HFFc6 (cell line): Measurements from ENCODE around the gene C11orf21. TPM values are rescaled to one million over a fixed set of nuclear protein-coding genes. Genes with fewer than 3 reads are reported as not detected.

Experiments
- DNase-seq: peaks from one replicate; pipeline ENCODE4 v3.0.0-alpha.2; 2018
- H3K27ac Mint-ChIP-seq: 2 replicates; pipeline ENCODE4 v1.8.0; 2020; ENCODE audit warnings: mild to moderate bottlenecking, mixed read lengths
- H3K27me3 Mint-ChIP-seq: 2 replicates; pipeline ENCODE4 v1.8.0; 2021; ENCODE audit warnings: mild to moderate bottlenecking, moderate library complexity, mixed read lengths; ENCODE audit not compliant: insufficient read depth
- H3K36me3 Mint-ChIP-seq: 2 replicates; pipeline ENCODE4 v1.8.0; 2021; ENCODE audit warnings: low read depth, mixed read lengths
- H3K4me1 Mint-ChIP-seq: 2 replicates; pipeline ENCODE4 v1.8.0; 2020; ENCODE audit warnings: low read depth, mixed read lengths
- H3K4me3 Mint-ChIP-seq: 2 replicates; pipeline ENCODE4 v1.8.0; 2020; ENCODE audit warnings: mild to moderate bottlenecking, moderate library complexity, mixed read lengths
- H3K9me3 Mint-ChIP-seq: 2 replicates; pipeline ENCODE4 v1.8.0; 2020; ENCODE audit warnings: mild to moderate bottlenecking, mixed read lengths
- CTCF ChIP-seq: fragments of 200-600 bp; sonication (generic); IDR thresholded peaks from 2 replicates; pipeline ENCODE4 v1.5.0; 2021; ENCODE audit warnings: antibody characterized with exemption, mild to moderate bottlenecking
- total RNA-seq, 6 experiments: library from RNA; stranded (reverse); fragmentation: NEBNext Ultra II Directional; extraction: Animal tissue kit (Norgen Biotek cat#: 25700); gene quantifications; 2 replicates in 1 of 6; 3 replicates in 5 of 6; pipeline ENCODE4 v1.2.3, GENCODE V29; 2021

Gene C11orf21
- total RNA-seq, 6 experiments from 2014 or later, result not detected

DNA sequence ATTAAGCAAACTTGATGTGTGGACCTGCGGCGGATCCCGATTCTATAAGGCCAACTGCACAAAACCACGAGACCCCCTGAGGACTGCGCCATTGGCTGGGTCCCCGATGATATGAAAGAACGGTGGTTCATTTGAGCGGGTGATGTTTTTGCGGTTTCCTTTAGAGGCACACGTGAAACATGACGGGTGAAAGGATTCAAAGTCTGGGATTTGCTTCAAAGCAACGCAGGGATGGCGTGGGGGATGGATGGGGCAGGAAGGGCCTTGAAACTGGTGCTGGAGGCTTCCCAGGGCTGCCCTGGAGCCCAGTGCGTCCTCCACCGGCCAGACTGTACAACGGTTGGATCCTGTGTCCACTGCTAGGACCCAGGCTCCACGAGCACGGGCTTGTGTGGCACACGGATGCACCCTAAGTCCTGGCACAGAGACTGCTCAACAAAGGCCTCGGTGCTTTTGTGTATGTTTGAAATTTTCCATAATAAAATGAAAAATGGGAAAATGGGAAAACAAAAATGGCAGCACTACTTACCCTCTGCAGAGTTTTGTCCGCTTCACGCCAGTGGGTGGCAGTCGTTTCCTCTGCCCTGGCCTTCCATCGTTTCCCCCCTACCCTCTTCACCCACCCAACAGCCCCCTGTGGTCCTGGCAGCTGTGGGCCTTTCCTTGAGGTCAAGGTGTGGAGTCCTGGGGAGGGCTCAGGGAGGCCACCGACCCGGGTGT, 35.0 kb downstream of the C11orf21 start:
- no peaks in the 10 kb centered on the region for H3K9me3 Mint-ChIP-seq
- peaks cover 12% of the 10 kb centered on the region for H3K27me3 Mint-ChIP-seq
- H3K36me3 Mint-ChIP-seq, result no peaks in the 10 kb centered on the region
- no peak overlapping the region for H3K27ac Mint-ChIP-seq
- no peak overlapping the region for H3K4me3 Mint-ChIP-seq
- H3K4me1 Mint-ChIP-seq, result no peaks in the 10 kb centered on the region
- DNase-seq, result no peak
- TF ChIP-seq CTCF, result no peak

DNA sequence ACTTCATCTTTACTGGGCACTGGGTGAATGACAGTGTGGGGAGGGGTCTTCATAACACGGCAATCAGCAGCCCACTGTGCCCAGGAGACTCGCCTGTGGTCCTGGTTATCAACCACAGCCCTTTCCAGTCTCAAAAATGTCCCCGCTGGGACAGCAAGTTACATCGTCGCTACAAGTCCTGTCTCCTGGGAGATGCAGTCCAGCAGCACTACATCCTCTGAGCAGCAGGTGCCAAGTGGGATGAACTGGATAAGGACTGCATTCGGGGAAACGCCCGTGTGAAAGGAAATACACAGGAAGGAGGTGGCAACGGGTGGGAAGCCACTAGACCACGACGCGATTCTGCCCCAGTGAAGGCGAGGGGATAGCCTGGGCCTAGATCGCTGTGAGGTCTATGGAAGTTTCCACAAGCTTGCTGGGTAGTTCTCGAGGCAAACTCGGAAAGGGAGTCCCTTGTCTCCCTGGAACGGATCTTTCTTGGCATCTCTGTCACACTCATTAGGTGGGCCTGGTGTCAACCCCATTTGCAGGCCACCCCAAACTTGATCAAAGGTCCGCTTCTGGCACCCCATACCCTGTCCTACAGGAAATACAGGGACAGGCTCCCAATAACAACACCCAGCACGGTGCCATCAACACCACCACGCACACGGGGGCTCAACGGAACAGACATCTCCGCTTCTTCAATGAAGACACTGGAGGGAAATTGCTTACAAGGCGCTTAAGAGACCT, 35.7 kb downstream of the C11orf21 start:
- no peaks in the 10 kb centered on the region for H3K4me1 Mint-ChIP-seq
- peaks cover 8% of the 10 kb centered on the region for H3K27me3 Mint-ChIP-seq
- TF ChIP-seq CTCF, result no peak
- no peaks in the 10 kb centered on the region for H3K9me3 Mint-ChIP-seq
- no peak overlapping the region for H3K27ac Mint-ChIP-seq
- H3K36me3 Mint-ChIP-seq, result no peaks in the 10 kb centered on the region
- no peak for DNase-seq
- no peak overlapping the region for H3K4me3 Mint-ChIP-seq

GRCh38 chr11:2265396-2265795, 36.3 kb downstream of the C11orf21 start:
- H3K27me3 Mint-ChIP-seq, result peaks cover 13% of the 10 kb centered on the region
- no peak overlapping the region for H3K4me3 Mint-ChIP-seq
- H3K4me1 Mint-ChIP-seq, result no peaks in the 10 kb centered on the region
- H3K36me3 Mint-ChIP-seq, result no peaks in the 10 kb centered on the region
- no peak overlapping the region for H3K27ac Mint-ChIP-seq
- DNase-seq, result no peak
- H3K9me3 Mint-ChIP-seq, result no peaks in the 10 kb centered on the region
- no peak for TF ChIP-seq CTCF

GRCh38 chr11:2264366-2265053, 37.2 kb downstream of the C11orf21 start:
- H3K9me3 Mint-ChIP-seq, result no peaks in the 10 kb centered on the region
- H3K27me3 Mint-ChIP-seq, result peaks cover 17% of the 10 kb centered on the region
- no peaks in the 10 kb centered on the region for H3K36me3 Mint-ChIP-seq
- no peak overlapping the region for H3K4me3 Mint-ChIP-seq
- no peak for DNase-seq
- no peak for TF ChIP-seq CTCF
- H3K4me1 Mint-ChIP-seq, result no peaks in the 10 kb centered on the region
- H3K27ac Mint-ChIP-seq, result no peak overlapping the region

DNA sequence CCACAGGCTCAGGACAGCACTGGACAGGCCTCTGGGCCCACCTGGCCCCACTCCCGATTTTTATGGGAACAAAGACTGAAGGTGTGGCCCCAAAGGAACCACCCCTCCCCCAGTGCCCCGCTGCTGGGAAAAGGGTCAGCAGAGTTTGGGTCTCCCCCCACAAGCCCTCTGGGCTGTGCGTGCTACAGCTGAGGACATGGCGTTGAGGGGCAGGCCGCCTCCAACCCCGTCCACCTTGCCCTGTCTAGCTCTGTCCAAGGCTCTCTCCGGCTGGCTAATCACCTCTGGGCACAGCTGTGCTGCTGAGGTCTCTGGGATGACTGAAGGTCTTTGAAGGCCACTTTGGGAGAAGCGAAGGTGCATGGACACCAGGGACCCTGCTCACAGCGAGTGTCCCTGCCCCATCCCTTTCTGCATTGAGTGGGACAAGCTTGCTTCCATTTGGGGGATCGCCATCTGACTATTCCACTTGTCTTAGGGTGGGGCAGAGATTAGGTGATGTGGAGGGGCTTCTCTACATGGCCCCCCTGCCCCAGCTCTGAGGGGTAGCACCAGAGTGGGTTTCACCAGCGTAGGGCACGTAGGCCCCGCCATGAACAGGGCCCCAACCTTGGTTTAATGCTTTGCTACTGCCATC, 37.9 kb downstream of the C11orf21 start:
- no peaks in the 10 kb centered on the region for H3K36me3 Mint-ChIP-seq
- no peaks in the 10 kb centered on the region for H3K4me1 Mint-ChIP-seq
- peaks cover 24% of the 10 kb centered on the region for H3K27me3 Mint-ChIP-seq
- TF ChIP-seq CTCF, result no peak
- no peaks in the 10 kb centered on the region for H3K9me3 Mint-ChIP-seq
- no peak overlapping the region for H3K27ac Mint-ChIP-seq
- no peak overlapping the region for H3K4me3 Mint-ChIP-seq
- no peak for DNase-seq
